Hippocampal formation (tissue), 2 donors: ENCODE results near the gene CLDN20.
"Not testable (repeated sequence)": the region's sequence is repeated elsewhere in the genome, so short reads cannot be mapped to it uniquely, and the experiment has no call there.

ENCODE experiments used
- DNase-seq, 2 donors: peaks; one replicate each; lab custom pipeline; 2025; lab: John Stamatoyannopoulos, UW

Gene CLDN20

GRCh38 chr6:155245831-155246230, 18.0 kb upstream of the CLDN20 start:
- no peak for DNase-seq

GRCh38 chr6:155246825-155247224, 17.0 kb upstream of the CLDN20 start:
- DNase-seq: no peak

- no peak for DNase-seq
Observed at GRCh38 chr6:155247618-155248007, 16.2 kb upstream of the CLDN20 start.

GRCh38 chr6:155248008-155249001, 15.5 kb upstream of the CLDN20 start:
- DNase-seq: peak; percentile 39 to 73

- DNase-seq: no peak
Observed at GRCh38 chr6:155250701-155251381, 13.0 kb upstream of the CLDN20 start.

- no peak for DNase-seq
Observed at GRCh38 chr6:155252581-155252980, 11.2 kb upstream of the CLDN20 start.

- no peak for DNase-seq
Observed at GRCh38 chr6:155253337-155253736, 10.5 kb upstream of the CLDN20 start.

GRCh38 chr6:155254139-155254538, 9.7 kb upstream of the CLDN20 start:
- no peak for DNase-seq

GRCh38 chr6:155256122-155256795, 7.6 kb upstream of the CLDN20 start:
- DNase-seq: no peak

GRCh38 chr6:155257796-155258195, 6.0 kb upstream of the CLDN20 start:
- no peak for DNase-seq

- no peak for DNase-seq
Observed at GRCh38 chr6:155259204-155259603, 4.6 kb upstream of the CLDN20 start.

GRCh38 chr6:155259897-155260296, 3.9 kb upstream of the CLDN20 start:
- no peak for DNase-seq

GRCh38 chr6:155260686-155261085, 3.1 kb upstream of the CLDN20 start:
- no peak for DNase-seq

GRCh38 chr6:155261111-155261900, 2.5 kb upstream of the CLDN20 start:
- DNase-seq: no peak

- no peak for DNase-seq
Observed at GRCh38 chr6:155262655-155263054, 1.2 kb upstream of the CLDN20 start.

- DNase-seq: peak in 1 of 2 donors; percentile 39
Observed at GRCh38 chr6:155264693-155265320, 994 bp downstream of the CLDN20 start.

- no peak for DNase-seq
Observed at GRCh38 chr6:155265843-155266535, 2.2 kb downstream of the CLDN20 start.

- DNase-seq: no peak
Observed at GRCh38 chr6:155267411-155267810, 3.6 kb downstream of the CLDN20 start.

GRCh38 chr6:155268088-155268867, 4.5 kb downstream of the CLDN20 start:
- not testable (repeated sequence) for DNase-seq

- DNase-seq: no peak
Observed at GRCh38 chr6:155269765-155270164, 6.0 kb downstream of the CLDN20 start.
